Measurements from ENCODE around the gene GRIN2C. TPM values are rescaled to one million over a fixed set of nuclear protein-coding genes. Genes with fewer than 3 reads are reported as not detected.

GRIN2C gene
- total RNA-seq, 1 experiment from 2014 or later, result not detected

GRCh38 chr17:74881073-74881472 lies 21.4 kb upstream of the GRIN2C start:
- no TSS peak for BruUV-seq (replicated peaks)
- no peak overlapping the region for H3K4me3 Mint-ChIP-seq (ENCODE audit: low read depth, unreplicated experiment)
- peaks cover 18% of the 10 kb centered on the region for H3K4me1 Mint-ChIP-seq (ENCODE audit: low read depth, unreplicated experiment)
- H3K36me3 Mint-ChIP-seq (ENCODE audit: insufficient read depth, unreplicated experiment), result no peaks in the 10 kb centered on the region
- H3K27ac Mint-ChIP-seq (ENCODE audit: unreplicated experiment), result no peak overlapping the region
- DNase-seq, result no peak
- H3K27me3 Mint-ChIP-seq (ENCODE audit: unreplicated experiment), result peaks cover 52% of the 10 kb centered on the region
- intact Hi-C loops (cut with micrococcal nuclease; ENCODE audit: unreplicated experiment), result no loop called here
- no peak for TF ChIP-seq CTCF (IDR thresholded peaks at IDR 0.05; ENCODE audit: unreplicated experiment)
- no peaks in the 10 kb centered on the region for H3K9me3 Mint-ChIP-seq (ENCODE audit: low read depth, unreplicated experiment)
- CTCF ChIA-PET, result no interaction called here

- DNase-seq, result no peak
- Mint-ChIP-seq H3K4me1 (ENCODE audit: low read depth, unreplicated experiment) (peaks cover 30% of the 10 kb centered on the region), H3K4me3 (ENCODE audit: low read depth, unreplicated experiment) (no peak overlapping the region), H3K9me3 (ENCODE audit: low read depth, unreplicated experiment) (no peaks in the 10 kb centered on the region), H3K27ac (ENCODE audit: unreplicated experiment) (no peak overlapping the region), H3K27me3 (ENCODE audit: unreplicated experiment) (peaks cover 34% of the 10 kb centered on the region), H3K36me3 (ENCODE audit: insufficient read depth, unreplicated experiment) (no peaks in the 10 kb centered on the region)
- no peak for TF ChIP-seq CTCF (IDR thresholded peaks at IDR 0.05; ENCODE audit: unreplicated experiment)
- no TSS peak for BruUV-seq (replicated peaks)
- intact Hi-C loops (cut with micrococcal nuclease; ENCODE audit: unreplicated experiment), result no loop called here
- CTCF ChIA-PET, result no interaction called here
Observed at GRCh38 chr17:74879308-74879707, 19.6 kb upstream of the GRIN2C start.

GRCh38 chr17:74878658-74879057 lies 19.0 kb upstream of the GRIN2C start:
- no peaks in the 10 kb centered on the region for H3K9me3 Mint-ChIP-seq (ENCODE audit: low read depth, unreplicated experiment)
- CTCF ChIA-PET, result interaction anchor here (0.5 to 0.9 kb wide), 3 partner anchors 17 to 120 kb away, joined by 3 read pairs; no protein-coding TSS in a partner anchor
- DNase-seq, result no peak
- H3K27ac Mint-ChIP-seq (ENCODE audit: unreplicated experiment), result no peak overlapping the region
- BruUV-seq (replicated peaks), result no TSS peak
- H3K4me3 Mint-ChIP-seq (ENCODE audit: low read depth, unreplicated experiment), result no peak overlapping the region
- peaks cover 30% of the 10 kb centered on the region for H3K4me1 Mint-ChIP-seq (ENCODE audit: low read depth, unreplicated experiment)
- H3K27me3 Mint-ChIP-seq (ENCODE audit: unreplicated experiment), result peaks cover 28% of the 10 kb centered on the region
- no peak for TF ChIP-seq CTCF (IDR thresholded peaks at IDR 0.05; ENCODE audit: unreplicated experiment)
- peaks cover 4% of the 10 kb centered on the region for H3K36me3 Mint-ChIP-seq (ENCODE audit: insufficient read depth, unreplicated experiment)
- intact Hi-C loops (cut with micrococcal nuclease; ENCODE audit: unreplicated experiment), result no loop called here

- Mint-ChIP-seq H3K36me3 (ENCODE audit: insufficient read depth, unreplicated experiment) (peaks cover 12% of the 10 kb centered on the region), H3K4me1 (ENCODE audit: low read depth, unreplicated experiment) (peaks cover 31% of the 10 kb centered on the region), H3K9me3 (ENCODE audit: low read depth, unreplicated experiment) (no peaks in the 10 kb centered on the region), H3K4me3 (ENCODE audit: low read depth, unreplicated experiment) (no peak overlapping the region), H3K27me3 (ENCODE audit: unreplicated experiment) (peaks cover 20% of the 10 kb centered on the region), H3K27ac (ENCODE audit: unreplicated experiment) (no peak overlapping the region)
- CTCF ChIA-PET, result interaction anchor here (0.5 to 0.9 kb wide), 4 partner anchors 16 to 215 kb away, joined by 3 read pairs; no protein-coding TSS in a partner anchor
- no peak for TF ChIP-seq CTCF (IDR thresholded peaks at IDR 0.05; ENCODE audit: unreplicated experiment)
- BruUV-seq (replicated peaks), result no TSS peak
- DNase-seq, result peak; percentile 81
- intact Hi-C loops (cut with micrococcal nuclease; ENCODE audit: unreplicated experiment), result no loop called here
Observed at GRCh38 chr17:74877592-74878548, 18.2 kb upstream of the GRIN2C start.
